Neural crest cell (in vitro differentiated cells): ENCODE results near the gene OR10AD1. TPM values are rescaled to one million over a fixed set of nuclear protein-coding genes. Genes with fewer than 3 reads are reported as not detected.

Experiments used
- DNase-seq: peaks from one replicate; pipeline ENCODE4 v3.0.0; 2021; ENCODE audit warnings: low read depth, mixed read lengths, low spot score
- H3K27ac Mint-ChIP-seq: one replicate; pipeline ENCODE4 v1.8.0; 2021; ENCODE audit warnings: mild to moderate bottlenecking, mixed read lengths; ENCODE audit not compliant: unreplicated experiment
- H3K27me3 Mint-ChIP-seq: 2 replicates; pipeline ENCODE4 v1.8.0; 2021; ENCODE audit warnings: low read depth, mild to moderate bottlenecking, mixed read lengths
- H3K36me3 Mint-ChIP-seq: 2 replicates; pipeline ENCODE4 v1.8.0; 2021; ENCODE audit warnings: low read depth, mild to moderate bottlenecking, mixed read lengths
- H3K4me1 Mint-ChIP-seq: 2 replicates; pipeline ENCODE4 v1.8.0; 2021; ENCODE audit warnings: mixed read lengths
- H3K4me3 Mint-ChIP-seq: one replicate; pipeline ENCODE4 v1.8.0; 2021; ENCODE audit warnings: mild to moderate bottlenecking, mixed read lengths
- H3K9me3 Mint-ChIP-seq: 2 replicates; pipeline ENCODE4 v1.8.0; 2021; ENCODE audit warnings: mixed read lengths
- total RNA-seq: library from RNA; stranded (reverse); gene quantifications from 2 replicates; pipeline ENCODE4 v1.2.1, GENCODE V29; 2021
- TF ChIP-seq, protein P1 (sequence below): fragments of 200-600 bp; sonication (generic); conservative IDR thresholded peaks from 2 replicates; pipeline ENCODE4 v1.5.0; 2021; ENCODE audit warnings: antibody characterized with exemption, mild to moderate bottlenecking

OR10AD1 gene
- total RNA-seq, 1 donor from 2014 or later = not detected

- no peak overlapping the region for H3K27ac Mint-ChIP-seq
- peaks cover 24% of the 10 kb centered on the region for H3K4me1 Mint-ChIP-seq
- H3K36me3 Mint-ChIP-seq = no peaks in the 10 kb centered on the region
- H3K9me3 Mint-ChIP-seq = no peaks in the 10 kb centered on the region
- TF ChIP-seq, protein P1, sequence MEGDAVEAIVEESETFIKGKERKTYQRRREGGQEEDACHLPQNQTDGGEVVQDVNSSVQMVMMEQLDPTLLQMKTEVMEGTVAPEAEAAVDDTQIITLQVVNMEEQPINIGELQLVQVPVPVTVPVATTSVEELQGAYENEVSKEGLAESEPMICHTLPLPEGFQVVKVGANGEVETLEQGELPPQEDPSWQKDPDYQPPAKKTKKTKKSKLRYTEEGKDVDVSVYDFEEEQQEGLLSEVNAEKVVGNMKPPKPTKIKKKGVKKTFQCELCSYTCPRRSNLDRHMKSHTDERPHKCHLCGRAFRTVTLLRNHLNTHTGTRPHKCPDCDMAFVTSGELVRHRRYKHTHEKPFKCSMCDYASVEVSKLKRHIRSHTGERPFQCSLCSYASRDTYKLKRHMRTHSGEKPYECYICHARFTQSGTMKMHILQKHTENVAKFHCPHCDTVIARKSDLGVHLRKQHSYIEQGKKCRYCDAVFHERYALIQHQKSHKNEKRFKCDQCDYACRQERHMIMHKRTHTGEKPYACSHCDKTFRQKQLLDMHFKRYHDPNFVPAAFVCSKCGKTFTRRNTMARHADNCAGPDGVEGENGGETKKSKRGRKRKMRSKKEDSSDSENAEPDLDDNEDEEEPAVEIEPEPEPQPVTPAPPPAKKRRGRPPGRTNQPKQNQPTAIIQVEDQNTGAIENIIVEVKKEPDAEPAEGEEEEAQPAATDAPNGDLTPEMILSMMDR = no peak
- H3K4me3 Mint-ChIP-seq = no peak overlapping the region
- peaks cover 46% of the 10 kb centered on the region for H3K27me3 Mint-ChIP-seq
- no peak for DNase-seq
Measured at GRCh38 chr12:48179466-48179865, 23.6 kb downstream of the OR10AD1 start.

- Mint-ChIP-seq H3K9me3 (no peaks in the 10 kb centered on the region), H3K27me3 (peaks cover 37% of the 10 kb centered on the region), H3K36me3 (no peaks in the 10 kb centered on the region), H3K4me3 (no peak overlapping the region), H3K27ac (no peak overlapping the region), H3K4me1 (peaks cover 19% of the 10 kb centered on the region)
- TF ChIP-seq, protein P1 = no peak
- DNase-seq = no peak
Measured at GRCh38 chr12:48177982-48178381, 25.1 kb downstream of the OR10AD1 start.

DNA sequence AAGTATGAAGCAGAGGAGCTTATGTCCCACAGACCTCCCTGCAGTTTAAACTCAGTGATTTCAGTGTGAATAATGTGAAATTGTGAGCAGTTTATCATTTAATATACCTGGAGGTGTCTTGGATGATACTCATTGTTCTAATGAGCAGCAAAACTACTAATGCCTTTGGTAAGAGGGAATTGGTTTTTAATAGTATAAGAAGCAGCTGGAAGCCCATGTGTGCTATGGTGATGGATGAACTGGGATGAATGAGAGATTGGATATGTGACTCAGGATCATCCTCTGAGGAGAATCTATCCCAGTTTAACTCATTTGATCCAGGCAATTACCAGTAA lies 26.7 kb downstream of the OR10AD1 start:
- H3K36me3 Mint-ChIP-seq = no peaks in the 10 kb centered on the region
- H3K9me3 Mint-ChIP-seq = no peaks in the 10 kb centered on the region
- H3K27ac Mint-ChIP-seq = no peak overlapping the region
- no peak for DNase-seq
- H3K4me1 Mint-ChIP-seq = peaks cover 10% of the 10 kb centered on the region
- TF ChIP-seq, protein P1 = no peak
- peaks cover 23% of the 10 kb centered on the region for H3K27me3 Mint-ChIP-seq
- no peak overlapping the region for H3K4me3 Mint-ChIP-seq

- no peaks in the 10 kb centered on the region for H3K36me3 Mint-ChIP-seq
- peaks cover 18% of the 10 kb centered on the region for H3K27me3 Mint-ChIP-seq
- no peak overlapping the region for H3K27ac Mint-ChIP-seq
- H3K4me1 Mint-ChIP-seq = peaks cover 10% of the 10 kb centered on the region
- no peak for DNase-seq
- H3K4me3 Mint-ChIP-seq = no peak overlapping the region
- no peaks in the 10 kb centered on the region for H3K9me3 Mint-ChIP-seq
- TF ChIP-seq, protein P1 = no peak
Measured at GRCh38 chr12:48175613-48176416, 27.3 kb downstream of the OR10AD1 start.

- Mint-ChIP-seq H3K4me3 (no peak overlapping the region), H3K4me1 (peaks cover 7% of the 10 kb centered on the region), H3K27me3 (no peaks in the 10 kb centered on the region), H3K9me3 (no peaks in the 10 kb centered on the region), H3K36me3 (no peaks in the 10 kb centered on the region), H3K27ac (no peak overlapping the region)
- no peak for DNase-seq
- TF ChIP-seq, protein P1 = no peak
Measured at GRCh38 chr12:48169011-48169410, 34.1 kb downstream of the OR10AD1 start.
